ENCODE results near the gene HSPA4. TPM values are rescaled to one million over a fixed set of nuclear protein-coding genes. Genes with fewer than 3 reads are reported as not detected.

Gene HSPA4
- total and polyA plus RNA-seq, 2 of the 4 experiments (the other 2 are of a cell fraction), result 34.9 to 120 TPM

Small RNA genes lying within 50 kb of the gene (microRNA-seq; reads per million reads assigned to microRNA genes)
- gene AC113410.1 (ENCODE audit: insufficient read depth, insufficient read length) (not detected), gene AC113410.3 (ENCODE audit: insufficient read depth, insufficient read length) (not detected)

Small RNA genes lying within 50 kb of the gene (small RNA-seq; reads per million reads assigned to genes)
- gene AC113410.1, result 0 to 0.08 (median 0) reads per million in 5 experiments
- gene AC113410.3, result 0 to 0.31 (median 0) reads per million in 5 experiments

Other genes with a start within 250 kb of the HSPA4 start
- under 0.01 TPM in 1 of 2 replicates, not detected in the other for gene SOWAHA, start 238.7 kb upstream of the HSPA4 start, total RNA-seq (2012; rRNA removed)
- 0.03 TPM in 1 of 2 replicates, not detected in the other for gene SOWAHA, start 238.7 kb upstream of the HSPA4 start, polyA plus RNA-seq (2012; rRNA removed)
- gene SHROOM1, start 221.4 kb upstream of the HSPA4 start, total RNA-seq (2012; rRNA removed), result 1.4 and 2.5 TPM in 2 replicates
- gene SHROOM1, start 221.4 kb upstream of the HSPA4 start, polyA plus RNA-seq (2012; rRNA removed), result 6.3 and 8.8 TPM in 2 replicates
- gene GDF9, start 185.5 kb upstream of the HSPA4 start, total RNA-seq (2012; rRNA removed), result 0.18 and 0.28 TPM in 2 replicates
- gene GDF9, start 185.5 kb upstream of the HSPA4 start, polyA plus RNA-seq (2012; rRNA removed), result 0.16 and 0.21 TPM in 2 replicates
- gene UQCRQ, start 185.4 kb upstream of the HSPA4 start, total RNA-seq (2012; rRNA removed), result 69.7 and 73.7 TPM in 2 replicates
- 292 and 406 TPM in 2 replicates for gene UQCRQ, start 185.4 kb upstream of the HSPA4 start, polyA plus RNA-seq (2012; rRNA removed)
- gene LEAP2, start 178.3 kb upstream of the HSPA4 start, total RNA-seq (2012; rRNA removed), result under 0.01 TPM in 2 replicates
- gene LEAP2, start 178.3 kb upstream of the HSPA4 start, polyA plus RNA-seq (2012; rRNA removed), result 0.23 and 0.36 TPM in 2 replicates
- gene AFF4, start 88.4 kb upstream of the HSPA4 start, total RNA-seq (2012; rRNA removed), result 57.2 and 67.2 TPM in 2 replicates
- 26.0 and 27.3 TPM in 2 replicates for gene AFF4, start 88.4 kb upstream of the HSPA4 start, polyA plus RNA-seq (2012; rRNA removed)
- 4.1 and 7.2 TPM in 2 replicates for gene ZCCHC10, start 25.5 kb upstream of the HSPA4 start, total RNA-seq (2012; rRNA removed)
- gene ZCCHC10, start 25.5 kb upstream of the HSPA4 start, polyA plus RNA-seq (2012; rRNA removed), result 20.4 and 31.8 TPM in 2 replicates